GM21447 (cell line): ENCODE data around the gene DNAJB6.
A peak's percentile ranks its signal among the peaks of the same experiment; 100 is the strongest.

Experiments
- ATAC-seq: cut with Tn5 transposase; IDR thresholded peaks from one replicate; pipeline ENCODE4 v1.9.1; 2021; ENCODE audit not compliant: unreplicated experiment

DNAJB6 gene

GRCh38 chr7:157362729-157363128, 25.9 kb downstream of the DNAJB6 start:
- ATAC-seq = no peak

- ATAC-seq = no peak
These were observed 29.9 kb downstream of the DNAJB6 start for GRCh38 chr7:157366722-157367121.

- ATAC-seq = no peak
These were observed 32.2 kb downstream of the DNAJB6 start for GRCh38 chr7:157368955-157369354.

GRCh38 chr7:157370742-157371141, 33.9 kb downstream of the DNAJB6 start:
- no peak for ATAC-seq

GRCh38 chr7:157371296-157371695, 34.5 kb downstream of the DNAJB6 start:
- no peak for ATAC-seq

- ATAC-seq = no peak
These were observed 35.8 kb downstream of the DNAJB6 start for GRCh38 chr7:157372300-157373232.

- no peak for ATAC-seq
These were observed 36.7 kb downstream of the DNAJB6 start for GRCh38 chr7:157373493-157373892.

GRCh38 chr7:157375410-157375809, 38.6 kb downstream of the DNAJB6 start:
- ATAC-seq = no peak

GRCh38 chr7:157377436-157378124, 40.8 kb downstream of the DNAJB6 start:
- no peak for ATAC-seq

- no peak for ATAC-seq
These were observed 41.6 kb downstream of the DNAJB6 start for GRCh38 chr7:157378390-157378789.

- no peak for ATAC-seq
These were observed 42.7 kb downstream of the DNAJB6 start for GRCh38 chr7:157379493-157379892.

- no peak for ATAC-seq
These were observed 43.6 kb downstream of the DNAJB6 start for GRCh38 chr7:157380416-157380815.

- ATAC-seq = no peak
These were observed 47.1 kb downstream of the DNAJB6 start for GRCh38 chr7:157383868-157384267.

GRCh38 chr7:157384301-157384700, 47.5 kb downstream of the DNAJB6 start:
- ATAC-seq = no peak

GRCh38 chr7:157386979-157387800, 50.4 kb downstream of the DNAJB6 start:
- ATAC-seq = peak; percentile 86

GRCh38 chr7:157388301-157388700, 51.5 kb downstream of the DNAJB6 start:
- no peak for ATAC-seq

- ATAC-seq = no peak
These were observed 53.3 kb downstream of the DNAJB6 start for GRCh38 chr7:157389951-157390730.

- ATAC-seq = no peak
These were observed 54.4 kb downstream of the DNAJB6 start for GRCh38 chr7:157391036-157391710.

GRCh38 chr7:157392256-157393037, 55.6 kb downstream of the DNAJB6 start:
- no peak for ATAC-seq
